HG03280 (cell line): ENCODE results near the gene PIGU.
"Not testable (repeated sequence)": the region's sequence is repeated elsewhere in the genome, so short reads cannot be mapped to it uniquely, and the experiment has no call there.

ENCODE experiments used
- ATAC-seq: cut with Tn5 transposase; IDR thresholded peaks from one replicate; pipeline ENCODE4 v1.9.1; 2021; ENCODE audit warnings: mild to moderate bottlenecking, moderate library complexity; ENCODE audit not compliant: unreplicated experiment

PIGU gene

DNA sequence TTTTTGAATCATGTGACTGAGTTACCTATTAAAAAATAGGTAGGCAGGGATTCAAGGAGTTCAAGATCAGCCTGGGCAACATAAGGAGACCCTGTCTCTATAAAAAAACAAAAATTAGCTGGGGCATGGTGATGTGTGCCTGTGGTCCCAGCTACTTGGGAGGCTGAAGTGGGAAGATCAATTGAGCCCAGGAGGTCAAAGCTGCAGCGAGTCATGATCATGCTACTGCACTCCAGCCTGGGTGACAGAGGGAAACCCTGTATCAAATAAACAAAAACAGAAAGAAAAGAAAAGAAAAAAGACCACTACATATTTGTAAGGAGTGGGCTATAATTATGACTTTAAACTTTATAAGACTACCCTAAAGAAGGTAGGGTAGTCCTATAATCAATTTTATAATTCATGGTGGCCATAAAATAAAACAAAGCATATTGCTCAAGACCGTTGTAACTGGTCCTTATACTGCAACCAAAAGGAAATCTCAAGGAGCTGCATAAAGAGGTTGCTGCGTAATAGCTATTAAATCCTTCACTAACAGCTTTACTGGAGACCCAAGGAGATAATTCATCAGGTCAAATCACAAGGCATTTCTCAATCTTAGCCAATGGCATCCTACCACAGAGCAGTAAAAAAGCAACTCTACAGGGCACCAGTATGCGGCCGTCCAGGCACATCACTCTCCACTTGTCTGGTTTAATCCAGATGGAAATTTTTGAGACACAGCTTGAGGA, 13.5 kb downstream of the PIGU start:
- ATAC-seq: no peak

DNA sequence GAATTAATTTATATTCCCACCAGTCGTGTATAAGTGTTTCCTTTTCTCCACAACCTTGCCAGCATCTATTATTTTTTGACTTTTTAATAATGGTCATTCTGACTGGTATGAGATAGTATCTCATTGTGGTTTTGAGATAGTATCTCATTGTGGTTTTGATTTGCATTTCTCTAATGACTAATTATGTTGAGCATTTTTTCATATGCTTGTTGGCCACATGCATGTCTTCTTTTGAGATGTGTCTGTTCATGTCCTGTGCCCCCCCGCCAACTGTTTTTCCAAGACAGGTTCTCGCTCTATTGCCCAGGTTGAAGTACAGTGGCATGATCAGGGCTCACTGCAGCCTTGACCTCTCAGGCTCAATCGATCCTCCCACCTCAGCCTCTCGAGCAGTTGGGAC, 15.1 kb downstream of the PIGU start:
- ATAC-seq: not testable (repeated sequence)

DNA sequence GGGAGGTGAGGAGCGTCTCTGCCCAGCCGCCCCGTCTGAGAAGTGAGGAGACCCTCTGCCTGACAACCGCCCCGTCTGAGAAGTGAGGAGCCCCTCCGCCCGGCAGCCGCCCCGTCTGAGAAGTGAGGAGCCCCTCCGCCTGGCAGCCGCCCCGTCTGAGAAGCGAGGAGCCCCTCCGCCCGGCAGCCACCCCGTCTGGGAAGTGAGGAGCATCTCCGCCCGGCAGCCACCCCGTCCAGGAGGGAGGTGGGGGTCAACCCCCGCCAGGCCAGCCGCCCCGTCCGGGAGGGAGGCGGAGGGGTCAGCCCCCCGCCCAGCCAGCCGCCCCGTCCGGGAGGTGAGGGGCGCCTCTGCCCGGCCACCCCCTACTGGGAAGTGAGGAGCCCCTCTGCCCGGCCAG, 18.2 kb downstream of the PIGU start:
- ATAC-seq: not testable (repeated sequence)

DNA sequence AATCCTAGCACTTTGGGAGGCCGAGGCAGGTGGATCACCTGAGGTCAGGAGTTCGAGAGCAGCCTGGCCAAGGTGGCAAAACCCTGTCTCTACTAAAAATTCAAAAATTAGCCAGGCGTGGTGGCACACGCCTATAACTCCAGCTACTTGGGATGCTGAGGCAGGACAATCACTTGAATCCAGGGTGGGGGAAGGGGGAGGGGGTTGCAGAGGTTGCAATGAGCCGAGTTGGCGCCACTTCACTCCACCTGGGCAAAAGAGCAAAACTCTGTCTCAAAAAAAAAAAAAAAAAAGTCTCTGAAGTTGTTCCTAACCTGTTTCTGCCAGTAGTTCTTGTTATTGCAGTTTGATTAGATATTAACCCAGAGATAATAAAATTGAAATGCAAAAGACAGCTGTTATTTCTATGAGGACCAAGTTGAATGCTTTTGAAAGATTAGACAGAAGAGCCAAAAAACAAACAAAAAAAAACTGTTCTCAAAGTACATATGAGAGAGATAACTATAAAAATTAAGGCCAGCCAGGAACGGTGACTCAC, 22.6 kb downstream of the PIGU start:
- ATAC-seq: no peak

DNA sequence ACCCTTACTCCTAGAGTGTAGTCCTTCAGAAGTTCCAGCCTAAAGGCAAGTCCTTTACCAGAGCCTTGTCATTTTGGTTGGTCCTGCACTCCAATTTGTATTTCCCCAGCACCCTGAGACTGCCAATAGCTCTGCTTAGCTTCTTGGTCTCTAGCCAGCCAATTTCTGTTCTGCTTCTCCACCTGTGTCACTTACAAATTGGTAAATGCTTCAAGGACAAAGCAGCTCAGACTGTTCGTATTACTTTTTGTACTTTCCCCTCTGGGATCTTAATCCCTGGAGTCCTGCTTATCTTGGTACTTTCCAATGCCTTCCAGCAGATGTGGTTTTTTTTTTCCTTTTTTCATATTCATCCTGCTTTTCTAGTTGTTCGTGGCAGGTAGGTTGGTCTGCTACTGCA, 25.7 kb downstream of the PIGU start:
- no peak for ATAC-seq

DNA sequence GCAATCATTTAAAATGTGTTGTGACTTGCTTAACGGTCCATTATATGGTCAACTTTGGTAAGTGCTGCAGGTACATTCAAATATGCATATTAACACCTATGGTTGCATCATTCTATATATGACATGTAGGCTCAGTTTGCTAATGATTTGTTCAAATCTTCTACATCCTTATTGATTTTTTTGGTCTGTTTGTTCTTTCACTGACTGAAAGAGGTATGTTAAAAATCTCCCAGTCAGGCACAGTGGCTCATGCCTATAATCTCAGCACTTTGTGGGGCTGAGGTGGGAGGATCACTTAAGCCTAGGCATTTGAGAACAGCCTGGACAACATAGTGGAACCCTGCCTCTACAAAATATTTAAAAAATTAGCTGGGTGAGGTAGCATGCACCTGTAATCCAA, 29.2 kb downstream of the PIGU start:
- ATAC-seq: no peak

GRCh38 chr20:34644951-34645350, 31.9 kb downstream of the PIGU start:
- no peak for ATAC-seq

GRCh38 chr20:34644345-34644744, 32.5 kb downstream of the PIGU start:
- ATAC-seq: no peak

DNA sequence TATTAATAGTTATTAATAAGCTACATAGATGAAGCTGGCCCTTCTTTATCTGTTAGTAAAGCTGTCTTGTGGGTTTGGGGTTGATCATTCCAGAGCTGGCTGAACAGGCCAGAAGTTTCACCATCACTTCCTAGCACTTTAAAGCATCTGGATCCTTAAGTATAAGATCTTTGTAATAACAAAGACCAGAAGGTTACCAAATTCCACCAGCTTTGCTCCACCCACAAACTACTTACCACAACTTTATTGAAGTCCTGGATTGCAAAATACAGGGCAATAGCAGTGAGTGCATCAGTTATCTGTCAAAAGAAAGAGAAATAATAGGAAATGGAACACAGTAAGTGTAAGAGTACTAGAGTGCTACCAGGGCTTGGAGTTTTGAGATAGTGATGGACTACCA, 33.0 kb downstream of the PIGU start:
- no peak for ATAC-seq

DNA sequence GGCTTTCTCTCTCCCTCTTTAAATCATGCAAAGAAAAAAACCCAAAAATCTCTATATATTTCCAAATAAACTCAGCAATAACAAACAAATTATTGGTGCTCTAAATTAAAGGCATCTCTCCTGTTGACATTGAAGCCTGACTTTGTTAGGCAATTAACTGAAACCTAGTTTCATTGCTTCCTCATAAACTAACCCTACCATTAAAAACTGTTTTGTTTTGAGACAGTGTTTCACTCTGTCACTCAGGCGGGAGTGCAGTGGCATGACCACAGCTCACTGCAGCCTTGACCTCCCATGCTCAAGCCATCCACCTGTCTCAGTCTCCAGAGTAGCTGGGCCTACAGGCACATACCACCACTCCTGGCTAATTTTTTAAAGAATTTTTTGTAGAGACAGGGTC, 34.9 kb downstream of the PIGU start:
- ATAC-seq: no peak

DNA sequence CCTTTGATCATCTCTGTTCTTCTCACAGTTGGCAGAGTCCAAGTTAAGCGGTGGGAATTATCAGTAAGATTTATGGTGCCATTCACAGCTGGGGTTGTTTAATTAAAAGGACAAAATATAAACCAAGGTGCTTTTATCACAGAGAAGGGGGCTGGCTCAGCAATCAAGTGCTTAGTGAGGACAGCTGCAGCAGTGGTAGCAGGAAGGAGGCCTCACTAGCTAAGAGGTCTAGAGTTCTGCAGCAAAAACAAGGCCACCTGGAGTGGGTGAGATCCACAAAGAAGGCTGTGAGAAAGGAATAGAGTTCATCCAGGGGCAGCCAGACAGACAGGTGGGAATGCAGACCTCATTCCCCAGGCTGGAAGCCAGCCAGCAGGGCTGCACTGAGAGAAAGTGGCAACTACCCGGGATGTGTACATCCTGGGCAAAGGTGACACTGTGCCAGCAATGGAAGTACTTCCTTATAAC, 37.1 kb downstream of the PIGU start:
- ATAC-seq: no peak

- ATAC-seq: no peak
Measured at GRCh38 chr20:34638532-34638931, 38.4 kb downstream of the PIGU start.

GRCh38 chr20:34638039-34638292, 38.9 kb downstream of the PIGU start:
- ATAC-seq: no peak

GRCh38 chr20:34637245-34638038, 39.5 kb downstream of the PIGU start:
- no peak for ATAC-seq

- ATAC-seq: no peak
Measured at GRCh38 chr20:34636648-34637047, 40.2 kb downstream of the PIGU start.

DNA sequence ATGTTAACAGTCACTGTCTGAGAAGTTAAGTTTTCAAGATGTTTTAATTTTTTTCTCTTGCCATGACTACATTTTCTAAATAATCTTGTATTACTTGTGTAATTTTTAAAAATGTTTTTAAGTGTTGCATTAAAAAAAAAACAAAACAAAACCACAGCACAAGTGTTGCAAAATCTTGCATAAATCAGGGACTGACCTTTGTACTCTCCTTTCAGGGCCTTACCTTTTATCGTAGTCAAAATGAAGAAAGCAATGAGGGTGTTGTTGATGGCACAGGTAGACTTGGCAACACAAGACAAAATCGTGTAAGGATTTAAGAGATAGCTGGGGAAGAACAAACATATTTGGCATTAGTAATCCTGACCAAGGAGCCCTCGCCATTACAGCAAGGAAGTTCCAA, 42.5 kb downstream of the PIGU start:
- no peak for ATAC-seq

DNA sequence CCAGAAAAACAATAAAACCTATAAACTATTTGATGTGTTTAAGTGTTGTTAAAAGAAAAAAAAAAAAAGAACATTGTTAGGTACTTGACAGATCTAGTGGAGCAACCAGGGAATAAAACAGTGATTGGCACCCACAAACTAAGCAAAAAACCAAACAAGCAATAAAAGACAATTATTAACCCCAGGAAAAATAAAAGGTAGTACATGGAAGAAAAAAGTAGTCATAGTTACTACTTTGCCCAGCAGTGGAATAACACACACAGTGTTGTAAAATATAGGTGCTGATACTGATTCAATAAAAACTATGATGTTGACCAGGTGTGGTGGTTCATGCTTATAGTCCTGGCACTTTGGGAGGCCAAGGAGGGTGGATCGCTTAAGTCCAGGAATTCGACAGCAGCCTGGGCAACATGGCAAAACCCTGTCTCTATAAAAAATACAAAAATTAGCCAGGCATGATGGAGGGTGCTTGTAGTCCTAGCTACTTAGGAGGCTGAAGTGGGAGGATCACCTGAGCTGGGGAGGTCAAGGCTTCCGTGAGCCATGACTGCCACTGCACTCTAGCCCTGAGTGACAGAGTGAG, 43.9 kb downstream of the PIGU start:
- ATAC-seq: no peak

- ATAC-seq: no peak
Measured at GRCh38 chr20:34629904-34630303, 47.0 kb downstream of the PIGU start.

- no peak for ATAC-seq
Measured at GRCh38 chr20:34629342-34629741, 47.5 kb downstream of the PIGU start.

GRCh38 chr20:34628026-34628425, 48.9 kb downstream of the PIGU start:
- no peak for ATAC-seq

GRCh38 chr20:34627458-34627857, 49.4 kb downstream of the PIGU start:
- ATAC-seq: no peak

- no peak for ATAC-seq
Measured at GRCh38 chr20:34626992-34627391, 49.9 kb downstream of the PIGU start.
